HepG2 (cell line): Measurements from ENCODE around the gene COPS3. TPM values are rescaled to one million over a fixed set of nuclear protein-coding genes. Genes with fewer than 3 reads are reported as not detected.

Source experiments
- AKNA ChIP-seq: sonication (generic); formaldehyde crosslinking; IDR thresholded peaks from 2 replicates; pipeline ENCODE4 v1.4.0; 2020; ENCODE audit warnings: missing genetic modification reagents, borderline replicate concordance
- CENPT ChIP-seq: sonication (generic); formaldehyde crosslinking; IDR thresholded peaks from 2 replicates; pipeline ENCODE4 v1.8.0; 2022; ENCODE audit warnings: low read depth, mild to moderate bottlenecking, moderate library complexity, missing genetic modification reagents
- IRF9 ChIP-seq: sonication (generic); formaldehyde crosslinking; IDR thresholded peaks from 2 replicates; pipeline ENCODE4 v1.8.0; 2022; ENCODE audit warnings: missing genetic modification reagents, mild to moderate bottlenecking, borderline replicate concordance
- NFKBIZ ChIP-seq: IDR thresholded peaks from 2 replicates; pipeline ENCODE4 v1.6.1; 2018; ENCODE audit warnings: missing genetic modification reagents, missing compliant biosample characterization
- NRL ChIP-seq: sonication (generic); formaldehyde crosslinking; IDR thresholded peaks from 2 replicates; pipeline ENCODE4 v1.5.0; 2020; ENCODE audit warnings: missing genetic modification reagents, mild to moderate bottlenecking, moderate library complexity, borderline replicate concordance
- SRSF1 ChIP-seq: fragments of 200-400 bp; formaldehyde crosslinking; optimal IDR thresholded peaks from 2 replicates; pipeline ENCODE3; 2017; ENCODE audit warnings: mild to moderate bottlenecking, low read depth, low read length, moderate library complexity
- SRY ChIP-seq: sonication (generic); formaldehyde crosslinking; IDR thresholded peaks from 2 replicates; pipeline ENCODE4 v1.8.0; 2022; ENCODE audit warnings: mild to moderate bottlenecking, missing genetic modification reagents
- ZBTB14 ChIP-seq: sonication (generic); formaldehyde crosslinking; IDR thresholded peaks from 2 replicates; pipeline ENCODE4 v1.4.0; 2020; ENCODE audit warnings: missing genetic modification reagents
- ZFP1 ChIP-seq: IDR thresholded peaks from 2 replicates; pipeline ENCODE4 v1.6.1; 2016
- ZHX2 ChIP-seq, 2 experiments: sonication (generic) in 1 of 2; formaldehyde crosslinking in 1 of 2; IDR thresholded peaks; 2 replicates each; pipeline versions ENCODE4 v1.6.1 to v1.9.0; 2014 to 2022; ENCODE audit warnings: antibody characterized with exemption in 1 of 2, borderline replicate concordance in 1 of 2, inconsistent platforms in 1 of 2, low read depth in 1 of 2, missing genetic modification reagents in 1 of 2
- ZNF234 ChIP-seq: sonication (generic); formaldehyde crosslinking; conservative IDR thresholded peaks from 2 replicates; pipeline ENCODE4 v1.5.1; 2020; ENCODE audit warnings: mild to moderate bottlenecking, missing genetic modification reagents
- polyA plus RNA-seq, 8 experiments: library from polyadenylated mRNA; depleted of rRNA in 3 of 8; stranded (reverse) in 7 of 8; unstranded in 1 of 8; fragments of >200 nt; fragmentation: Illumina TruSeq in 4 of 8; extraction: Trizol in 4 of 8; gene quantifications; 2 replicates each; pipeline versions ENCODE4 v1.2.1 to v1.2.3, GENCODE V29; 2011 to 2016; ENCODE audit warnings: low read depth in 4 of 8, missing spikeins in 1 of 8, mixed read lengths in 1 of 8; ENCODE audit not compliant: insufficient read depth in 1 of 8
- total RNA-seq, 5 experiments: library from RNA; depleted of rRNA; stranded (reverse); fragments of >200 nt; fragmentation: Illumina TruSeq; extraction: Trizol; gene quantifications; 2 replicates each; pipeline ENCODE4 v1.2.3, GENCODE V29; 2016; ENCODE audit warnings: low read depth in 1 of 5
- TF ChIP-seq, protein P1 (sequence below): sonication (generic); formaldehyde crosslinking; IDR thresholded peaks from 2 replicates; pipeline ENCODE4 v1.8.0; 2022; ENCODE audit warnings: low read depth, missing genetic modification reagents

COPS3 gene
- total and polyA plus RNA-seq, 2 of the 13 experiments (the other 11 are each of a cell fraction or from before 2014, with no cell fraction given): 46.3 to 103 TPM

DNA sequence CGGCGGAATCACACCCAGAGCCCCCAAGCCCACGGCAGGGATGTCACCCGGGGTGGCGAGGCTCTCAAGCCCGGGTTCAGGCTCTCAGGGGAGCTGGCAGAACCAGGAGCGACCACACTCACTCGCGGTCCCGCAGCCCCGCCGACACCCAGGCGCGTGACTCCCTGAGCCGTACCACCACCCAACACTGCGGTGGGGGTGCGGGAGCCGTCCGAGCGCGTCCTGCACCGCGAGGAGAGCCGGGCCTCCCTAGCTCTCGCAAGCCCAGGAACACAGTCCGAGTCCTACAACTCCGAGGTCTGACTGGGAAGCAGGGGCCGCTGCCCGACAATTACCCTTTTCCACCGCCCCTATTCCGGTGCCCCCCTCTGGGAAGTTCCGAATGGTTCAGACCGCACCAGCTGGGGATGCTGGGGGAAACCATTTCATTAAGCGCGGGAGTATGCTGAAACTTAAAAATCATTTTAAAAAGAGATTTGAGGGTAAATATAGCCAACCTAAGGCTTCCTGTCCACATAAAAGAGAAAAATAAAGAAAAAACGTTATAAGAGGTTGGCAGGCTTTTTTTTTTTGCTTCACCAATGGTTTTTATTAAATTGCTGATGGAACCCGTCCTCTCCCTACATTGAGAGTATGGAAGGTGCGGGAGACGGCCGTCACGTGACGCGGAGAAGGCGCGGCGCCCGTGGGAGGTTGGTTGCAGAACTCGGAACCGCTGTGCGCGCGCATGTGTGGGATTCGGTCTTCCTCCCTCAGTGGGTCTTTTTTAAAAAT is 43.8 kb downstream of the COPS3 start, which contains the start of gene FLCN (continued):
- TF ChIP-seq AKNA (CRISPR knock-in tag) (no peak), SRY (CRISPR knock-in tag) (no peak; the same call in 1 of the 2 replicates), SRSF1 (no peak), ZFP1 (no peak), ZHX2 (IDR thresholded peaks at IDR 0.05; ENCODE audit: low read depth) (no peak), ZHX2 (CRISPR knock-in tag; IDR thresholded peaks at IDR 0.05; ENCODE audit: borderline replicate concordance) (no peak), ZNF234 (CRISPR knock-in tag) (0 out of 2 replicates have a peak, but pooled peaks have one; percentile 75), NRL (CRISPR knock-in tag) (no peak; the same call in 1 of the 2 replicates), ZBTB14 (CRISPR knock-in tag) (peak; percentile 49), NFKBIZ (CRISPR knock-in tag) (0 out of 2 replicates have a peak, but pooled peaks have one; percentile 25), IRF9 (CRISPR knock-in tag) (peak; percentile 52; the same call in 1 of the 2 replicates), CENPT (CRISPR knock-in tag) (no peak)
- TF ChIP-seq, protein P1, sequence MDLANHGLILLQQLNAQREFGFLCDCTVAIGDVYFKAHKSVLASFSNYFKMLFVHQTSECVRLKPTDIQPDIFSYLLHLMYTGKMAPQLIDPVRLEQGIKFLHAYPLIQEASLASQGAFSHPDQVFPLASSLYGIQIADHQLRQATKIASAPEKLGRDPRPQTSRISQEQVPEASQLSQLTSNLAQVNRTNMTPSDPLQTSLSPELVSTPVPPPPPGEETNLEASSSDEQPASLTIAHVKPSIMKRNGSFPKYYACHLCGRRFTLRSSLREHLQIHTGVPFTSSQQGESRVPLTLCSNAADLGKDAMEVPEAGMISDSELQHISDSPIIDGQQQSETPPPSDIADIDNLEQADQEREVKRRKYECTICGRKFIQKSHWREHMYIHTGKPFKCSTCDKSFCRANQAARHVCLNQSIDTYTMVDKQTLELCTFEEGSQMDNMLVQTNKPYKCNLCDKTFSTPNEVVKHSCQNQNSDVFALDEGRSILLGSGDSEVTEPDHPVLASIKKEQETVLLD (CRISPR knock-in tag): no peak
